Fibroblast of the aortic adventitia (primary cell): ENCODE measurements around the gene FLACC1. TPM values are rescaled to one million over a fixed set of nuclear protein-coding genes. Genes with fewer than 3 reads are reported as not detected.

ENCODE experiments used
- DNase-seq: peaks from one replicate; pipeline ENCODE4 v3.0.0-alpha.2; 2010; ENCODE audit warnings: low read depth
- H3K4me3 ChIP-seq: 2 replicates; pipeline ENCODE4 v1.5.1; 2011; ENCODE audit warnings: low read depth, mild to moderate bottlenecking, control low read depth, low read length, moderate library complexity
- CTCF ChIP-seq: IDR thresholded peaks from 2 replicates; pipeline ENCODE4 v1.5.1; 2011; ENCODE audit warnings: mild to moderate bottlenecking, low read length, control low read depth, inconsistent platforms; ENCODE audit not compliant: insufficient read depth
- total RNA-seq: library from RNA; depleted of rRNA; stranded (reverse); fragments of >200 nt; gene quantifications from 2 replicates; pipeline ENCODE4 v1.2.3, GENCODE V29; 2012; ENCODE audit warnings: low replicate concordance

The FLACC1 gene
- total RNA-seq, 1 donor, result 1.2 TPM

GRCh38 chr2:201349601-201350000, 7.5 kb downstream of the FLACC1 start:
- no peak for TF ChIP-seq CTCF
- H3K4me3 ChIP-seq, result no peak overlapping the region
- DNase-seq, result no peak

- DNase-seq, result no peak
- no peak overlapping the region for H3K4me3 ChIP-seq
- TF ChIP-seq CTCF, result no peak
Observed at GRCh38 chr2:201348758-201349157, 8.4 kb downstream of the FLACC1 start.

GRCh38 chr2:201347138-201347537, 10.0 kb downstream of the FLACC1 start:
- TF ChIP-seq CTCF, result no peak
- DNase-seq, result no peak
- H3K4me3 ChIP-seq, result no peak overlapping the region

GRCh38 chr2:201345625-201346213, 11.4 kb downstream of the FLACC1 start:
- no peak overlapping the region for H3K4me3 ChIP-seq
- TF ChIP-seq CTCF, result no peak
- no peak for DNase-seq

GRCh38 chr2:201344663-201345366, 12.3 kb downstream of the FLACC1 start:
- DNase-seq, result no peak
- TF ChIP-seq CTCF, result no peak
- H3K4me3 ChIP-seq, result no peak overlapping the region

- no peak for TF ChIP-seq CTCF
- DNase-seq, result no peak
- H3K4me3 ChIP-seq, result no peak overlapping the region
Observed at GRCh38 chr2:201343559-201343958, 13.6 kb downstream of the FLACC1 start.
